Heart left ventricle (tissue), 13 donors: ENCODE results near the gene TET1.

Experiments
- POLR2A ChIP-seq, 2 donors: fragments of 450-650 bp; IDR thresholded peaks; one replicate each; pipeline ENCODE4 v1.6.1; 2017; ENCODE audit warnings: antibody characterized with exemption in 2 of 2, mild to moderate bottlenecking in 2 of 2, moderate library complexity in 2 of 2
- TF ChIP-seq, protein P1 (sequence below), 12 donors: fragments of 200-600 bp; sonication (generic) in 4 of 12; IDR thresholded peaks; one replicate each; pipeline versions ENCODE4 v1.5.0 to v1.8.0; 2018 to 2022; ENCODE audit warnings: antibody characterized with exemption in 12 of 12, mild to moderate bottlenecking in 5 of 12
- donor health status: ischemic (EF 13 %, LVEDD 7.1; RV severe dilation, severe dysfunction).
- donor health status: DM: no; HTN: yes; CAD: no.
- donor health status: DM: no; HTN: no; CAD: no.
- donor health status: ischemic (EF 25% LVEDD 6.9; RV normal size, moderate dysfunction).
- donor health status: ischemic (EF 25% LVEDD 5.7; RV mildly dilated, moderate dysfunction).
- donor health status: ischemic (EF 35%, LVEDD 5.7; RV mildly dilated, moderate dysfunction).
- donor health status: nonischemic (EF 11% LVEDD 7.7; RV severe dilation, severe dysfunction).
- donor health status: DM: yes; HTN: yes; CAD: no.
- donor health status: PGD.
- donor health status: ischemic (EF 29% LVEDD 5.4; RV normal size, mild dysfunction).
- donor health status: nonischemic (EF 23%, LVEDD 6.1; RV moderate dilation, normal function).

- TF ChIP-seq, protein P1, sequence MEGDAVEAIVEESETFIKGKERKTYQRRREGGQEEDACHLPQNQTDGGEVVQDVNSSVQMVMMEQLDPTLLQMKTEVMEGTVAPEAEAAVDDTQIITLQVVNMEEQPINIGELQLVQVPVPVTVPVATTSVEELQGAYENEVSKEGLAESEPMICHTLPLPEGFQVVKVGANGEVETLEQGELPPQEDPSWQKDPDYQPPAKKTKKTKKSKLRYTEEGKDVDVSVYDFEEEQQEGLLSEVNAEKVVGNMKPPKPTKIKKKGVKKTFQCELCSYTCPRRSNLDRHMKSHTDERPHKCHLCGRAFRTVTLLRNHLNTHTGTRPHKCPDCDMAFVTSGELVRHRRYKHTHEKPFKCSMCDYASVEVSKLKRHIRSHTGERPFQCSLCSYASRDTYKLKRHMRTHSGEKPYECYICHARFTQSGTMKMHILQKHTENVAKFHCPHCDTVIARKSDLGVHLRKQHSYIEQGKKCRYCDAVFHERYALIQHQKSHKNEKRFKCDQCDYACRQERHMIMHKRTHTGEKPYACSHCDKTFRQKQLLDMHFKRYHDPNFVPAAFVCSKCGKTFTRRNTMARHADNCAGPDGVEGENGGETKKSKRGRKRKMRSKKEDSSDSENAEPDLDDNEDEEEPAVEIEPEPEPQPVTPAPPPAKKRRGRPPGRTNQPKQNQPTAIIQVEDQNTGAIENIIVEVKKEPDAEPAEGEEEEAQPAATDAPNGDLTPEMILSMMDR (IDR thresholded peaks at IDR 0.05) = no peak
- TF ChIP-seq POLR2A (IDR thresholded peaks at IDR 0.05) = no peak
Measured at GRCh38 chr10:68668972-68669371, 108.8 kb downstream of the TET1 start.
